Endothelial cell of umbilical vein (primary cell): Measurements from ENCODE around the gene HBEGF. TPM values are rescaled to one million over a fixed set of nuclear protein-coding genes. Genes with fewer than 3 reads are reported as not detected.

Experiments used
- BruUV-seq: library from RNA; stranded (reverse); fragments of 400-500 nt; replicated peaks from 2 replicates; lab custom pipeline; 2021; lab: Mats Ljungman, UMichigan
- CTCF ChIA-PET: fragments of 300-600, 350-600 bp; sonication (Branson Sonifier 250); formaldehyde crosslinking; loops from one replicate; lab custom pipeline; 2021; ENCODE audit warnings: antibody characterized with exemption, inconsistent platforms; lab: Charles Lee
- POLR2A ChIA-PET: fragments of 300-600, 350-600 bp; sonication (Branson Sonifier 250); formaldehyde crosslinking; loops from one replicate; lab custom pipeline; 2021; ENCODE audit warnings: antibody characterized with exemption, inconsistent platforms; lab: Charles Lee
- DNase-seq: peaks from one replicate; pipeline ENCODE4 v3.0.0-alpha.2; 2011; ENCODE audit warnings: low read depth, low spot score
- FAIRE-seq: peaks from 2 replicates; lab custom pipeline; 2011; peaks lifted over from hg19 to GRCh38; lab: Jason Lieb, UNC
- H2AFZ ChIP-seq: 2 replicates; pipeline ENCODE4 v1.6.0; 2012; ENCODE audit warnings: low read depth, low read length, control low read depth, inconsistent platforms
- H3K27ac ChIP-seq: 2 replicates; pipeline ENCODE4 v1.5.1; 2011; ENCODE audit warnings: low read depth, mild to moderate bottlenecking, control low read depth, low read length, moderate library complexity; ENCODE audit not compliant: insufficient read depth
- H3K27me3 ChIP-seq, 2 experiments: 2 replicates each; pipeline versions ENCODE4 v1.6.0 to v1.6.1; 2011; ENCODE audit warnings: low read length in 2 of 2, mixed read lengths in 1 of 2; ENCODE audit not compliant: control insufficient read depth in 2 of 2, insufficient read depth in 2 of 2
- H3K36me3 ChIP-seq, 2 experiments: 2 replicates in 1 of 2; 3 replicates in 1 of 2; pipeline ENCODE4 v1.5.1; 2011; ENCODE audit warnings: low read length in 2 of 2, mild to moderate bottlenecking in 1 of 2, moderate library complexity in 1 of 2; ENCODE audit not compliant: control insufficient read depth in 2 of 2, insufficient read depth in 2 of 2; ENCODE audit errors: extremely low read depth in 1 of 2
- H3K4me1 ChIP-seq: 3 replicates; pipeline ENCODE4 v1.5.1; 2011; ENCODE audit warnings: mild to moderate bottlenecking, low read length; ENCODE audit not compliant: control insufficient read depth, insufficient read depth; ENCODE audit errors: extremely low read depth
- H3K4me2 ChIP-seq: 2 replicates; pipeline ENCODE4 v1.6.1; 2011; ENCODE audit warnings: low read length, control low read depth, mixed read lengths; ENCODE audit not compliant: insufficient read depth
- H3K4me3 ChIP-seq, 3 experiments: fragments of 200-600 bp in 1 of 3; sonication (generic), shearing (Covaris generic) in 1 of 3; replicated peaks in 1 of 3; 2 replicates each; pipeline ENCODE4 v1.5.1; 2011 to 2016; ENCODE audit warnings: control low read depth in 3 of 3, low read length in 3 of 3, mild to moderate bottlenecking in 2 of 3, inconsistent platforms in 1 of 3, low read depth in 1 of 3, moderate library complexity in 1 of 3; ENCODE audit not compliant: insufficient read depth in 1 of 3
- H3K79me2 ChIP-seq: 2 replicates; pipeline ENCODE4 v1.6.0; 2012; ENCODE audit warnings: low read length, inconsistent platforms; ENCODE audit not compliant: control insufficient read depth, insufficient read depth
- H3K9ac ChIP-seq: replicated peaks from 2 replicates; pipeline ENCODE3; 2011; ENCODE audit warnings: low read length, control low read depth; ENCODE audit not compliant: insufficient read depth; ENCODE audit errors: extremely low read depth
- H3K9me1 ChIP-seq: replicated peaks from 3 replicates; pipeline ENCODE4 v1.6.0; 2011; ENCODE audit warnings: mild to moderate bottlenecking, low read length; ENCODE audit not compliant: control insufficient read depth, insufficient read depth; ENCODE audit errors: extremely low read depth
- H3K9me3 ChIP-seq: replicated peaks from 2 replicates; pipeline ENCODE4 v1.5.1; 2012; ENCODE audit warnings: low read length, inconsistent platforms; ENCODE audit not compliant: control insufficient read depth, insufficient read depth
- H4K20me1 ChIP-seq: replicated peaks from 2 replicates; pipeline ENCODE3; 2011; ENCODE audit warnings: mild to moderate bottlenecking, low read length; ENCODE audit not compliant: control insufficient read depth, insufficient read depth; ENCODE audit errors: extremely low read depth
- EZH2 ChIP-seq: IDR thresholded peaks from 2 replicates; pipeline ENCODE4 v1.6.1; 2012; ENCODE audit warnings: borderline replicate concordance, low read depth, mild to moderate bottlenecking, moderate library complexity, low read length, inconsistent platforms; ENCODE audit not compliant: severe bottlenecking
- FOS ChIP-seq: IDR thresholded peaks from 2 replicates; pipeline ENCODE4 v1.6.1; 2011; ENCODE audit warnings: mild to moderate bottlenecking, low read length, moderate library complexity, borderline replicate concordance; ENCODE audit not compliant: insufficient read depth
- GATA2 ChIP-seq: IDR thresholded peaks from 2 replicates; pipeline ENCODE4 v1.7.0; 2011; ENCODE audit warnings: low read depth, mild to moderate bottlenecking, moderate library complexity, mixed read lengths, low read length; ENCODE audit not compliant: insufficient read length, insufficient read depth
- JUN ChIP-seq: IDR thresholded peaks from 2 replicates; pipeline ENCODE4 v1.6.1; 2011; ENCODE audit warnings: borderline replicate concordance, low read depth; ENCODE audit not compliant: insufficient read length, insufficient read depth
- MAX ChIP-seq: IDR thresholded peaks from 2 replicates; pipeline ENCODE4 v1.6.1; 2011; ENCODE audit not compliant: insufficient read depth, insufficient read length
- MYC ChIP-seq: IDR thresholded peaks from one replicate; pipeline ENCODE4 v1.6.1; 2011; ENCODE audit warnings: mild to moderate bottlenecking, low read depth, low read length
- POLR2A ChIP-seq: IDR thresholded peaks from 2 replicates; pipeline ENCODE4 v1.6.1; 2012; ENCODE audit warnings: low read depth, mild to moderate bottlenecking, control low read depth, low read length
- POLR2AphosphoS5 ChIP-seq: IDR thresholded peaks from 2 replicates; pipeline ENCODE4 v1.6.1; 2012; ENCODE audit warnings: low read depth, mild to moderate bottlenecking, control low read depth, low read length, moderate library complexity; ENCODE audit not compliant: insufficient read depth
- dilution Hi-C: fragments of 300-500 bp; cut with MboI; formaldehyde crosslinking; loops from one replicate; pipeline ENCODE4 v1.15.0; 2019; ENCODE audit warnings: low sequenced_read_pairs; ENCODE audit not compliant: extremely low pct_ligation_motif_present
- intact Hi-C: fragments of 100-400 bp; cut with micrococcal nuclease; formaldehyde crosslinking; loops from one replicate; pipeline ENCODE4 v1.10.0; 2022
- polyA plus RNA-seq, 4 experiments: library from polyadenylated mRNA; depleted of rRNA in 3 of 4; stranded (reverse) in 3 of 4; unstranded in 1 of 4; fragments of >200 nt; gene quantifications; 2 replicates each; pipeline versions ENCODE4 v1.2.1 to v1.2.3, GENCODE V29; 2011 to 2012; ENCODE audit warnings: missing spikeins in 1 of 4
- total RNA-seq: library from RNA; stranded (reverse); gene quantifications from 2 replicates; pipeline ENCODE4 v1.2.3, GENCODE V29; 2021

Gene HBEGF
- total and polyA plus RNA-seq, 2 donors (not counting 3 experiments of a cell fraction or from before 2014, with no cell fraction given): 33.2 to 79.8 TPM

GRCh38 chr5:140393738-140394137 lies 47.3 kb upstream of the HBEGF start:
- no TSS peak for BruUV-seq
- Histone ChIP-seq H3K4me3 (no peak overlapping the region), H3K9me1 (no peaks in the 10 kb centered on the region), H3K27ac (no peak overlapping the region), H3K79me2 (no peaks in the 10 kb centered on the region), H3K4me2 (no peak overlapping the region), H3K27me3 (no peaks in the 10 kb centered on the region), H4K20me1 (no peaks in the 10 kb centered on the region), H3K4me1 (no peaks in the 10 kb centered on the region), H3K36me3 (no peaks in the 10 kb centered on the region), H2AFZ (no peak overlapping the region), H3K9me3 (no peaks in the 10 kb centered on the region), H3K9ac (no peak overlapping the region)
- no peak for FAIRE-seq
- dilution Hi-C loops (no loop called here), intact Hi-C loops (no loop called here)
- TF ChIP-seq GATA2 (no peak), EZH2 (no peak), POLR2A (no peak), FOS (no peak), POLR2AphosphoS5 (no peak), MYC (no peak), JUN (no peak), MAX (no peak)
- CTCF ChIA-PET: interaction anchor here (0.6 to 2.3 kb wide), 6 partner anchors 21 to 213 kb away, joined by 3 to 14 read pairs (median 3); no protein-coding TSS in a partner anchor
- POLR2A ChIA-PET: no interaction called here
- DNase-seq: no peak

GRCh38 chr5:140391732-140392131 lies 45.3 kb upstream of the HBEGF start:
- no peak for TF ChIP-seq FOS
- TF ChIP-seq POLR2AphosphoS5: no peak
- Histone ChIP-seq H3K36me3 (no peaks in the 10 kb centered on the region), H2AFZ (no peak overlapping the region), H3K4me2 (no peak overlapping the region), H3K4me3 (no peak overlapping the region), H3K4me1 (no peaks in the 10 kb centered on the region), H4K20me1 (no peaks in the 10 kb centered on the region), H3K27ac (no peak overlapping the region), H3K79me2 (no peaks in the 10 kb centered on the region), H3K9me1 (no peaks in the 10 kb centered on the region), H3K27me3 (no peaks in the 10 kb centered on the region), H3K9ac (no peak overlapping the region), H3K9me3 (no peaks in the 10 kb centered on the region)
- FAIRE-seq: no peak
- POLR2A ChIA-PET: no interaction called here
- intact Hi-C loops (no loop called here), dilution Hi-C loops (no loop called here)
- DNase-seq: no peak
- BruUV-seq: no TSS peak
- CTCF ChIA-PET: no interaction called here
